HT-29 (cell line): ENCODE data around the gene RXFP4. TPM values are rescaled to one million over a fixed set of nuclear protein-coding genes. Genes with fewer than 3 reads are reported as not detected.
A peak's percentile ranks its signal among the peaks of the same experiment; 100 is the strongest.
"Not testable (repeated sequence)": the region's sequence is repeated elsewhere in the genome, so short reads cannot be mapped to it uniquely, and the experiment has no call there.

Source experiments
- DNase-seq: peaks from one replicate; pipeline ENCODE4 v3.0.0-alpha.2; 2015; ENCODE audit warnings: low spot score
- total RNA-seq: library from RNA; depleted of rRNA; stranded (reverse); fragments of >200 nt; shearing (Covaris generic); gene quantifications from 2 replicates; pipeline ENCODE4 v1.2.3, GENCODE V29; 2014; rRNA removed

Gene RXFP4
- total RNA-seq, result 0.47 and 3.1 TPM in 2 replicates

- peak; percentile 74 for DNase-seq
Observed at GRCh38 chr1:155940993-155941844, at the start of gene RXFP4. Gene RXFP4, plus strand, starts transcription at chr1:155941638. Its CDS starts 72 bp downstream, at chr1:155941710.

- DNase-seq, result no peak
Observed at GRCh38 chr1:155892796-155893195, 48.6 kb upstream of the RXFP4 start.

- DNase-seq, result no peak
Observed at GRCh38 chr1:155893389-155894142, 47.9 kb upstream of the RXFP4 start.

- not testable (repeated sequence) for DNase-seq
Observed at GRCh38 chr1:155895617-155896016, 45.8 kb upstream of the RXFP4 start.

GRCh38 chr1:155896476-155896875 is 45.0 kb upstream of the RXFP4 start:
- DNase-seq, result not testable (repeated sequence)

- DNase-seq, result no peak
Observed at GRCh38 chr1:155897746-155898145, 43.7 kb upstream of the RXFP4 start.

GRCh38 chr1:155898888-155899287 is 42.5 kb upstream of the RXFP4 start:
- no peak for DNase-seq

- DNase-seq, result no peak
Observed at GRCh38 chr1:155899683-155900082, 41.8 kb upstream of the RXFP4 start.

GRCh38 chr1:155900161-155900560 is 41.3 kb upstream of the RXFP4 start:
- no peak for DNase-seq

GRCh38 chr1:155904261-155904660 is 37.2 kb upstream of the RXFP4 start:
- DNase-seq, result no peak

- DNase-seq, result no peak
Observed at GRCh38 chr1:155909894-155910293, 31.5 kb upstream of the RXFP4 start.

- DNase-seq, result peak; percentile 58
Observed at GRCh38 chr1:155910621-155911121, 30.8 kb upstream of the RXFP4 start.

GRCh38 chr1:155911156-155912055 is 30.0 kb upstream of the RXFP4 start, which contains the start of gene RIT1:
Gene RIT1, minus strand, starts transcription at chr1:155911349. Its CDS starts 588 bp downstream, at chr1:155910761.
- DNase-seq, result peak; percentile 89

- no peak for DNase-seq
Observed at GRCh38 chr1:155912056-155912536, 29.3 kb upstream of the RXFP4 start.

GRCh38 chr1:155913969-155914757 is 27.3 kb upstream of the RXFP4 start:
- no peak for DNase-seq

GRCh38 chr1:155918660-155919059 is 22.8 kb upstream of the RXFP4 start:
- DNase-seq, result no peak

GRCh38 chr1:155919801-155920200 is 21.6 kb upstream of the RXFP4 start:
- DNase-seq, result no peak

GRCh38 chr1:155920717-155921116 is 20.7 kb upstream of the RXFP4 start:
- no peak for DNase-seq

GRCh38 chr1:155925506-155925905 is 15.9 kb upstream of the RXFP4 start:
- no peak for DNase-seq

GRCh38 chr1:155929057-155929456 is 12.4 kb upstream of the RXFP4 start:
- DNase-seq, result no peak
